Lung microvascular endothelial cell (primary cell): ENCODE results near the gene GEMIN5. TPM values are rescaled to one million over a fixed set of nuclear protein-coding genes. Genes with fewer than 3 reads are reported as not detected.
"Not testable (repeated sequence)": the region's sequence is repeated elsewhere in the genome, so short reads cannot be mapped to it uniquely, and the experiment has no call there.

Source experiments
- DNase-seq, 2 donors: peaks; one replicate each; pipeline versions ENCODE4 v3.0.0 to v3.0.0-alpha.2; 2010; ENCODE audit warnings: low read depth in 2 of 2
- total RNA-seq: library from RNA; depleted of rRNA; stranded (reverse); fragments of >200 nt; gene quantifications from 2 replicates; pipeline ENCODE4 v1.2.1, GENCODE V29; 2014

GEMIN5 gene
- total RNA-seq, 1 donor from 2014 or later = 14.5 TPM

DNA sequence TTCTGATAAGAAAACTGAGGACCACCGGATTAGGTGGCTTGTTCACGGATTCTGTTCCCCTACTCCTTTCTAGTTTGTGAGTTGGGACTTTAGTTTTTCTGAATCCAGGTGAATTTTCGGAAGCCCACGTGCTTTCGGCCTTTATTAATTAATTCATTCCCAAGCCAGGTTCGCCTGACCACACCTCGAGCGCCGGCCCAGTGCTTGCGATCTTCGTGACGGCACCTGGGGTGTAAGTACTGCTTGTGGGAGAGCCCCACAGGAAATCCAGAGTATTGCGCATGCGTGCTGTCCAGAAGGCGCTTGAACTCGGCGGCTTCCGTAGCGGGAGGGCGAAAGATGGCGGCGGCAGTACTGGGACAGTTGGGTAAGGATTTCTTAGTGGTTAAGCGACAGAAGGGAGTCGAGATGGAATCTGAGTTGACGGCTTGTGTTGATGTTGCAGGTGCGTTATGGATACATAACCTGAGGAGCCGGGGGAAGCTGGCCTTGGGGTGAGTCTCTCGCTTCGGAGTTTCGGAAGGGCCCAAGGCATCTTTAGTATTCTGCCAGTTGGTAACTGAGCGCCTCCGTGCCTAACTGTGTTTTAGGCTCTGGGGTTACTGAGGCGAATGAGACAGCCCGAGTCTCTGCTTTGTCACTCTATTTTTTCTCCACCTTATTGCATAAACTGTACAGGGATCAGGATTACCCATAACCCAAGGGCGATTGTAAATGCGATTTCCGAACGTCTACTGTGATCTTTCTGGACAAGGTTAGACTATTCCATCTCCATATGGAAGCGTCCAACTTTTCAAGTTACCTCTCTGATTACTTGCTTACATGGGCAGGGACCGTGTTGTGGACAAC lies 3.0 kb upstream of the GEMIN5 start, which contains the start of gene MRPL22:
Gene MRPL22, plus strand, starts transcription at position 302 of the 849 bp plus-strand sequence. Its CDS starts 38 bp downstream, at position 340.
- DNase-seq = peak; percentile 96

DNA sequence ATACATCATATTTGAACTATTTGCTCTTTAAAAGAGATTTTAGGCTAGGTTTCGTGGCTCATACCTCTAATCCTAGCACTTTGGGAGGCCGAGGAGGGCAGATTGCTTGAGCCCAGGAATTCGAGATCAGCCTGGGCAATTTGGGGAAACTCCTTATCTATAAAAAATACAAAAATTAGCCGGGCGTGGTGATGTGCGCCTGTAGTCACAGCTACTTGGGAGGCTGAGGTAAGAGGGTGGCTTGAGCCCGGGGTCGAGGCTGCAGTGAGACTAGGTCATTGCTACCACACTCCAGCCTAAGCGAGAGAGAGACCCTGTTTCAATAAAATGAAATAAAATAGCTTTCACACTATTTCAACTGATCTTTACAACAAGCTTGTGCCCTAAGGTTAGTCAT lies 2.4 kb upstream of the GEMIN5 start:
- DNase-seq = no peak

DNA sequence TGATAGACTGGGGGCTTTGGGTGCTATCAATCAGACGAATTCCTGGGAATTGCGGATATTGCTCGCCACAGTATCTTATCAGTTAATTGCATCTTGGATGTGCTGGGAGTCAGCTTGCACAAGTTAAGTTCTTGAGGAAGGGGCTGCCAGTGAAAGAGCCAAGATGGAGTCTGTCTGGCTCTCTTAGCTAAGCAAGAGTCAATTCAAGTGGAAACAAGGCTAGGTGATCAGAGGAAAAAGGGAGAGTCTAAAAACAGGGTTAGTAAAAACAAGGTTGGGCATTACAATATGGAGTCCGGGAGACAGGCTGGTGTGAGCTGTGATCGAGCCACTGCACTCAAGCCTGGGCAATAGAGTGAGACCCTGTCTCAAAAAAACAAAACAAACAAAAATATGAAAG lies 1.4 kb upstream of the GEMIN5 start:
- not testable (repeated sequence) for DNase-seq

DNA sequence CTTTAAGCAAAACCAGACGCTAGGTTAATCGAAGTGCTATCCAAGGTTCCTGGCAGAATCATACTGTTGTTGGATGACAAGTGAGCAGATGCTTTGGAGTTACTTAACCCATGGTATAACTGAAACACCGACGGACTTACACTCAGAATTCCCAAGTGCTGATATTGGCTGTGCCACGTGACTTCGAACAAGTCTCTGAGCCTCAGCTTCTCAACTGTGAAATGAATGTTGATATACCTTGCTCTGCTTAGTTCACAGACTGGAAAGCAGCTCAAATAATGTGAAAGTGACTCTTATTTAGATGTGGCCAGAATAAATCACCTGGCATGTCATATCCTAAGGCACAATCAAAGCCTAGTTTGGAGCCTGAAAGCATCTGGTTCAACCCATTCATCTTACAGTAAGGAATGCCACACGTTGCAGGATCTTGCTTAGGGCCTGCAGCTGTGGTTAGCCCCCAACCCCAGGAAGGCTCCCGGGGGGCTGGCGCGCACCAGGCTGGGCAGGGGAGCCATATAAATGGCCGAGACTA lies 759 bp downstream of the GEMIN5 start:
- DNase-seq = peak in 1 of 2 donors; percentile 21

DNA sequence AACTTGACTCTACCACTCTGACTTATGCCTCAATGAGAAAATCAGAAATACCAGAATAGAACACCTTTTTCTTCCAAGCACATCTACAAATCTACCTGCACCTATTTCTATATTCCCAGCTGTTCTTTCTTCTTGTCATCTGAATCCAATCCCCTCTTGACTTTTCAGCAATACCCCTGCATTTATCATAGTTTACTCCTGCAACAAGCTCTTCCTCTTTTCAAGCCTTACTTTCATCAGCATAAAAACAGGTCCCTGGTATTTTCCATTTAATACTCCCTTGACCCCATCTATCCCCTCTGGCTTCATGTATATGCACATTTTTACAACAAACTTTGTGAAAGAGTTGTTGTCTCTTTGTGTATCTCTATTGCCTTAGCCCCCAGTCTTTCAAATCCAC lies 3.1 kb downstream of the GEMIN5 start:
- DNase-seq = no peak

DNA sequence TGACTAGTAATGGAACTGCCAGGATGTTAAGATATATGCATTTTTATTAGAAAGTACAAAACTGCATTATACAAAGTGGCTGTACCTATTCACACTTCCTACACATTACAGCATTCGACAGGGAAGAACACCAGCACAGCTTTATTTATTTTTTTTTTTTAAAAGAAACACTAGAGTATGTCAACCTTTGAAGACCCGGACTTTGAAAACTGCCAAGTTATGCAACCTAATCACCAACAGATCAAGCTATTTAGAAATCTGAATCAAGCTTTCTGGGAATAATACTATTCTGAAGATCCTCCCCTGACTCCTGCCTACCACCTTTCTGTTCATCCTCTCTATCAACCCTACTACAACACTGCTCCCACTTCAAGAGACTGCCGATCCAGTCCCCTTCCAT lies 4.5 kb downstream of the GEMIN5 start:
- no peak for DNase-seq

DNA sequence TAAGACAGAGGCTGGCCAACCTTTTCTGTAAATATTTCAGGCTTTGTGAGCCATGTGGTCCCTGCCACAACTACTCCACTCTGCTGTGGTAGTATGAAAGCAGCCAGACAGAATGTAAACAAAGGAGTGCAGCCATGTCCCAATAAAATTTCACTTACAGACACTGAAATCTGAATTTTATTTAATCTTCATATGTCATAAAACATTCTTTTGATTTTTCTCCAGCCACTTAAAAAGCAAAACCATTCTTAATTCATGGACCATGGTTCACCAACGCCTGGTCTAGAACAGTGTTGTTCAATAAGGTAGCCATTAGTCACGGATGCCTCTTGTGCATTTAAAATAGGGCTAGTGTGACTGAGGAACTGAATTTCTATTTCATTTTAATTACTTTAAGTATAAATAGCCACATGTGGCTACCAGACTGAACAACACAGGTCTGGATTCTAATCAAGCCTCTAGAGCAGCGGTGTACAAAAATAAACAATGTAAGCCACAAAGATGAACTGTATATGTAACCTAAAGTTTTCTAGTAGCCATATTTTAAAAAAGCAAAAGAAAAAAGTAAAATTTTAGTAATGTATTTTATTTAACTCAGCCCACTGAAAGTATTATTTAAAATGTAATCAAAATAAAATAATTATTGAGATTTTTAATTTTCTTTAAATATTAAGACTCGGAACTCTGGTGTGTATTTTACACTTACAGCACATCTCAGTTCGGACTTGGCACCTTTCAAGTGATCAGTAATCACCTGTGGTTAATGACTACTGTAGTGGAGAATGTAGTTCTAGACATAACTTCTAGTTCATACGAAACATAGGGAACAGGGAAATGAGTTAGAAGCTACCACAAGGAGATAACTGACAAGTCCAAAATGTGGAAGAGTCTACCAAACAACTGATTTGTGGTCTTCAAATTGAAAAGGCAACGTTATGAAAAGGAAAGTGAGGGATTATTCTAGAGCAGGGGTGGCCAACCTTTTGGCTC lies 14.3 kb downstream of the GEMIN5 start:
- DNase-seq = no peak

DNA sequence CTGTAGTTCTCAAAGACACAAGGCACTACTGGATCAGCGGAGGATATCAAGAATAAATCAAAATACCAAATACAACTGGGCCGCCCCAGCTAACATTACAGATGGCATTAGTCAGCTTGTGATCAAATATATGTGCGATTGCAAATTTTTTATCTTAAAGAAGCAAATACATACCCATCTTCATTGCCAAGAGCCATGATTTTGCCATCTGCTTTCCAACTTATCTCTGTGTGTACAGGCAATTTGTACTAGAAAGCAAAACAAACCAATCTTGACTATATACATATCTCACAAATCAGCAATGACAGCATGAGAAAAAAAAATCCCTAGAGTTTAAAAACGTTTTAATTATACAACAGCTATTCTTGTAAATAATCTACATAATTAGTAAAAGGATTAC lies 20.3 kb downstream of the GEMIN5 start:
- no peak for DNase-seq

DNA sequence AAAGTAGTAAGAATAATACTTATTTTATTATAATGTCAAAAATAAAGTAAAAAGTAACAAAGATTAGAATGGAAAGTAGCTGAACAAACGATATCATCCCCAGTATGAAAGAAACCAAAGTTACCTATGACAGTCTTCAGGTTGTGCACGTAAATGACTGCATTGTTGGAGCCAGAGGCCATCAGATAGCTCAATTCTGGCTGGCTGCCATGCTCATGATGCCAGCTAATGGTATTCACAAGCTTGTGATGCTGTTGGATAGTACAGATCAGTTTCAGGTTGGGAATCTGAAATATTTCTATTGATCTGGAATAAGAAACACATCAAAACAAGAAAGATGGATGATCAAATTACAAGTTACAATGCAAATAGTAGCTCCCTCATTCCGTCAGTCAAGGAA lies 21.1 kb downstream of the GEMIN5 start:
- DNase-seq = peak in 1 of 2 donors; percentile 12

DNA sequence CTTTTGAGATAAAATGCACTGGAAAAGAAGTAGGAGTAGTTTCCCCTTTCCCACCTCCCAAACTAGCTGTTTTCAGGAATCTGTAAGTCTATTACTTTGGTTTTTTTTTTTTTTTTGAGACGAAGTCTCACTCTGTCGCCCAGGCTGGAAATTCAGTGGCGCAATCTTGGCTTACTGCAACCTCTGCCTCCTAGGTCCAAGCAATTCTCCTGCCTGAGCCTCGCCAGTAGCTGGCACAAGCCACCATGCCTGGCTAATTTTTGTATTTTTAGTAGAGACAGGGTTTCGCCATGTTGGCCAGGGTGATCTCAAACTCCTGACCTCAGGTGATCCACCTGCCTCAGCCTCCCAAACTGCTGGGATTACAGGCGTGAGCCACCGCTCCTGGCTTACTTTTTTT lies 32.4 kb downstream of the GEMIN5 start:
- DNase-seq = not testable (repeated sequence)

DNA sequence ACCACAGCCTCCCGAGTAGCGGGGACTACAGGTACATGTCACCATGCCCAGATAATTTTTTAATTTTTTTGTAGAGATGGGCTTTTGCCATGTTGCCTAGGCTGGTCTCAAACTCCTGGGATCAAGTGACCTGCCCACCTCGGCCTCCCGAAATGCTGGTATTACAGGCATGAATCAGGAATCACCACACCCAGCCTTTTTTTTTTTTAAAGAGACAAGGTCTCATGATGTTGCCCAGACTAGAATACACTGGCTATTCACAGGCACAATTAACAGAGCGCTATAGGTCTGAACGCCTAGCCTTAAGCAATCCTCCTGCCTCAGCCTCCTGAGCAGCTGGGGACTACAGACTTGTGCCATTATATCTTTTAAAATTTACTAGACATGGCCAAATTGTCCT lies 36.1 kb downstream of the GEMIN5 start:
- DNase-seq = no peak

DNA sequence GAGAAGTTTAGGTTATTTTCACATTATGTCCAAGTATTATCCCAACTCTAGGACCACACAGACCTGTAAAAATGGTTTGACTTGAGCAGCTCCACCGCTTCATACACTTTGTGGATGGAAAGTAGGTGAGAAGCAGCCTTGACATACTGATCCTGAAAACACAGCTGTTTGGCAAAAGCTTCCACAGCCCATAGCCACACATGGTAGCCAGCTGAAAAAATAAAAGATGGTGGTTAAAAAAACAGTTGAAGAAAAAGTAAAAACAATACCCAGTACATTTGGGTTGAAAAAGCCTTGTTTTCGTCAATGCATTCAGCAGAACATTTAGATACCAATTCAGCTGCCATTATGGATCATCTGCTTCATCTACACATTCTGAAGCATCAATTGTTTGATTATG lies 36.7 kb downstream of the GEMIN5 start:
- peak in 1 of 2 donors; percentile 72 for DNase-seq

DNA sequence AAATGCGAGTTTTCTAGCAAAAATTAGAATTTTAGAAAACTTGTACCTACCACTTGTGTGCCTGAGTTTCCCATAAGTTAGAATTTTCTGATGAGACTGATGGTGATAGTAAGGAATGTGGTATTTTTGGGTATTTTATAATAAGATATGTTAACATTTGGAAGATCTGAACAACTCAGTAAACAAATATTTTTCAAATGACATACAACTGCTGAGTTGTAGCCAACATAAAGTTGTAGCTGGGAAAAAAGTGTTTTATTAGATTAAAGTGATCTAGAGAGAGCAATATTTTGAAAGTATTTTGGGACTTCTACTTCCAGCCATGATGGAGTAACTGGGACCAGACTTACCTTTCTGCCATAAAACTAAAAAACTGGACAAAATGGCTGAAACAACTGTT lies 37.9 kb downstream of the GEMIN5 start:
- DNase-seq = no peak

DNA sequence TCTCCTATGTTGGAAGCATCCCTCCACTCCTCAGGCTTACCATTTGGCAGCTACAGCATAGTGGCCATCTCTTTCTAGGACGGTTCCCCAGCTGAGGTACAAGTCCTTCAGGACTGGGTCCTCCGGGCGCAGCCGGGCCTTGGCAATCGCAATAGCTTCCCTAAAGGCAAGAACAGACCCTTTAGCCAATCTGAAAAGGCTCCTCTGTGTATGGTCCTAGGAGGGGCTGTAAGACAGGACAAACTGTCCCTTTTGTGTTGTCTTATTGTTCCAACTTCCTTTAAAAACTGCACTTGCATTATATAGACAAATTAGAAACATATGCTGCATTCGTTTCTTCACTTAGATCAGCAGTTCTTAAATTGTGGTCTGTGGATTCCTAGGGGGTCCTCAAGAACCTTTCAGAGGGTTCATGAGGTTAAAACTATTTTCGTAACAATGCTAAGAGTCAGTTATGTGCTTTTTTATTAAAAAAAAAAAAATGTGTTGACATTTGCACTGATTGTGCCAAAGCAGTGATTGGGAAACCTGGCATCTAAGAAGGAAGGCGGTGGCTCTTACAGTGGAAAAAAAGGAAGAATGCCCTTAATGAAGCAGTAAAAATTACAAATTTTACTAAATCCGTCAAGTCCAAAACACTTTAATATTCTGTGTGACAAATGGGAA lies 38.7 kb downstream of the GEMIN5 start:
- no peak for DNase-seq

DNA sequence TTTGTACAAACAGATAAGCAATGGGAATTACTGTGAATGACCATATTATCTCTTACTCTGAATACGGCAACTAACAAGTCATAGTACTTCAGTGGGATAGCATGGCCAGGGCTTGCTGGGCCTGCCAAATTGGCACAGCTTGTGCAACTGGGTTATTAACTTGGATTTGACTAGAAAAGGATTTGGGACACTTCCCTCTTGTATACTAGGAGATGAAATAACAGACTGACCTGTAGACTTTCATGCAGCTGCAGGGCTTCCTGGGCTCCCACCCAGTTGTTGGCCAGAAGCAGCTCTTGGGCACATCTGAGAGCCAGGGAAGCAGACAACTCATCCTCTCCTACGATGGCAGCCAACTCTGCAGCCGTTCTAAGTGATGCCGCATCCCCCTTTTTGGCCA lies 39.8 kb downstream of the GEMIN5 start:
- no peak for DNase-seq

DNA sequence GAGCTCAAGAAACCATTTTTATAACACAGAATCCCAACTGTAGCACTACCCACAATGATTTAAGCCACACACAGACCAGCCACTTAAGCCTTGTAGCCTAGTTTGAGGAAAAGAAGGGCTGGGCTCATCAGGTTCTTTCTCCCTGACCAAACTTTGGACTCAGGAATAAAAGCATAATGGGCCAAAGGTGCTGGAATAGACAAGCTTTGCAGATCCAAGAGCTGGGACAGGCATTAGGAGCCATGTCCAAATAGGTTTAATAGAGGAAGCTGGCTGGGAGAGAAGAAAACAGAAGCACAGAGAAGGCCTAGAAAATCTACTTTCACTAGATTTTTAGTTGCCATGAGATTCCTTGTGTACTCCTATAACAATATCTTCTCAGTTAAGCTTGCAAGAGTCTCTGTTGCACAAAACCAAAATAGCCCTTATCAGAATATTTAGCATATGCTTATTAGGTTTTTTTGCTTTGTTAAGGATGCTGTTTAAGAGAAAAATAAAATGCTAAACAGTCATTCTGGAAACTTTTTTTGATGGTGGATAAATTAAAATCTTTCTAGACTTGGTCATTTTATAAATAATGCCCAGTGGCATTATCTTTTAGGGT lies 41.3 kb downstream of the GEMIN5 start:
- no peak for DNase-seq

DNA sequence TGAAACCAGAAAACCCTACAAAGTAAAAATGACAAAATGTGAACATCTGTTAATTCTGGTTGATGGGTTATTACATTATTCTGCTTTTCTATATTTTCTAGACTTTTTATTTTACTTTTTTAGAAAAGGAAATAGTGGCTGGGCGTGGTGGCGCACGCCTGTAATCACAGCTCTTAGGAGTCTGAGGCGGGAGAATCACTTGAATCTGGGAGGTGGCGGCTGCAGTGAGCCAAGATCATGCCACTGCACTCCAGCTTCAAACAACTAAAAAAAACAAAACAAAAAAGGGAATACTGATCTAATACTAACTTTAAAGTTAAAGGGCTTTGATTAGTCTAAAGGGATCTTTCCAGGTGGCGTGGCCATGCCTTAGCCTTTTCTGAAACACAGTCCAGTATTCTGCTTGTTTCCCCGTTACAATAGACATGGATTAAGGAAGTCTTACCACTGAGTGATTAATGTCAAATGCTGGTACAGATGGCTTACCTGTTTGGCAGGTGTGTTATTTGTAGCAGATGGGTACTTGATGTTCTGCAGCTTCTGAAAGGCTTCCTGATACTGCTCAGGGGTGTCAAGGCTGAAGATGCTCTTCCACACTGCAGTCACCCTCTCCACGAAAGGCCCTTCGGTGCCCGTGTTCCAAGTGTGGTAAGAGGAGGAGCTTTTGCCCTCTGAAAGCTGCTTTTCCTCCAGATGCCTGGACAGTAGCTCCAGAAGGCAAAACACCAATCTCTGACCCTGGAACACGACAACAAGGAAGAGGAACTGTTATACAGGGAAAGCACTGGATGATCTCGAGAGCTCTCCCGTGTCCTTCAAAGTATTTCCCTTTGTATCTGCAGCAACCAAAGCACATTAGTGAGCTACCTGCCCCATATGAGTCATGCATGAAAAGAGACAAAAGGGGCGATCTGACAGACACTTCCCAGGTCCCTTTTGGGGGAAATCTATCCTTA lies 42.1 kb downstream of the GEMIN5 start:
- no peak for DNase-seq

DNA sequence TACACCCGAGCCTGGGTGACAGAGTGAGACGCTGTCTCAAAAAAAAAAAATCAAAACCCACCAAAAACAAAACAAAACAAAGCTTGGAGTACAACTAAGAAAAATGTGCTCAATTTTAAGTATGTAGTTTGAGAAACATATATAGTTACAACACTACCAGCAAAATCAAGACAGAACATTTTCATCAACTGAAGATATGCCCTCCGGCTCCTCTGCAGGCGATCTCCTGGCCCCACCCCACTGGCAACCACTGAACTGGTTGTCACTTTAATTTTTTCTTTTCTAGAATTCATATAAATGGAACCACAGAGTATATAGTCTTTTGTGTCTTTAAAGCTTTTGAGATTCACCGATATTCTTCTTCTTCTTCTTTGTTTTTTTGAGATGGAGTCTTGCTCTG lies 44.6 kb downstream of the GEMIN5 start:
- DNase-seq = no peak

DNA sequence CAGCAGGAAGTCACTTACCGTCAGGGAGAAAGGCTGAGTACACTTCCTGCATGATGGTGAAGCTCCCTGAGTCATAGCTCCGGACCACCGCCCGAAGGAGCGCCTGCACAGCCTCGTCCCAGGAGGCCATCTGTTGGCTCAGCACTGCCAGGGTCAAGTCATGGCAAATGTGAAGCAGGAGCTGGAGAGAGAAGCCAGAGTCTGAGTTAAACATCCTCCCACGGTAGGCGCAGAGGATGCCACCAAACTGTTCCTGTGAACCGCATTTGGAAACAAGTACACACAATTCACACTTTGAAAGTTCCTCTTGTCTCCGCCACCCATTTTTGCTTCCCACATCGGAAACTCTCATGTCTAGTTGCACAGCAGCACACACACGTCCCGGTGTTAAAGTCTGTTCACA lies 45.6 kb downstream of the GEMIN5 start:
- DNase-seq = peak in 1 of 2 donors; percentile 73

DNA sequence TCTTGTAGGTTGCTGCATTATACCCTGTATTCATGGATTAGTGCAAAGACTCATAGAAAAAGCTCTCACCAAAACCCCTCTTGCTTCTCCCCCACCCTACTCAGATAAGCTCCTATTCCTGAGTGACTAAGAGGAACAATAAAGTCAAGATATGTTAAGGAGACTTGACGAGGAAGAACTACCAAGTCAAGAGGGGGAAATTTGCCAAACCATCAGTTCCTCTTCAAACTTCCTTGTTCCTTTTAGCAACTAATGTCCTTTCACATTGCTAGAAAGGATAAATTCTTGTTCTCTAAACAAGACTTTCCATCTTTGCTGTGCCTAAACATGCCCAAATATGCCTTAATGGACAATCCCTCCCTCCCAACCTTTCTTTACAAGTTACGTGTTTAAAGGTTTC lies 52.6 kb downstream of the GEMIN5 start:
- DNase-seq = no peak
